Osteoblast (primary cell): ENCODE measurements around the gene CCNY. TPM values are rescaled to one million over a fixed set of nuclear protein-coding genes. Genes with fewer than 3 reads are reported as not detected.

Experiments used
- DNase-seq: peaks from one replicate; pipeline ENCODE4 v3.0.0; 2011; ENCODE audit warnings: low spot score, mixed read lengths; ENCODE audit not compliant: insufficient read length; ENCODE audit errors: missing footprints
- H2AFZ ChIP-seq: 2 replicates; pipeline ENCODE4 v1.6.0; 2011; ENCODE audit warnings: mild to moderate bottlenecking, low read length
- H3K27ac ChIP-seq: 2 replicates; pipeline ENCODE4 v1.5.1; 2011; ENCODE audit warnings: mild to moderate bottlenecking, low read depth, low read length, moderate library complexity
- H3K27me3 ChIP-seq: 2 replicates; pipeline ENCODE4 v1.6.0; 2012; ENCODE audit warnings: mild to moderate bottlenecking, control low read depth, inconsistent platforms, low read length, moderate library complexity; ENCODE audit not compliant: insufficient read depth
- H3K36me3 ChIP-seq: 2 replicates; pipeline ENCODE4 v1.5.1; 2011; ENCODE audit warnings: mild to moderate bottlenecking, low read length, control low read depth, moderate library complexity; ENCODE audit not compliant: insufficient read depth
- H3K4me1 ChIP-seq: 2 replicates; pipeline ENCODE4 v1.5.1; 2011; ENCODE audit warnings: mild to moderate bottlenecking, low read length, control low read depth, moderate library complexity; ENCODE audit not compliant: insufficient read depth
- H3K4me2 ChIP-seq: 2 replicates; pipeline ENCODE4 v1.6.0; 2011; ENCODE audit warnings: mild to moderate bottlenecking, low read length; ENCODE audit not compliant: insufficient read depth
- H3K4me3 ChIP-seq: fragments of 200-600 bp; sonication (generic); 3 replicates; pipeline ENCODE4 v1.5.1; 2012; ENCODE audit warnings: mild to moderate bottlenecking, low read length, inconsistent platforms; ENCODE audit not compliant: insufficient read depth
- H3K79me2 ChIP-seq: 2 replicates; pipeline ENCODE4 v1.6.0; 2012; ENCODE audit warnings: mild to moderate bottlenecking, low read length, control low read depth, inconsistent platforms; ENCODE audit not compliant: insufficient read depth
- H3K9me3 ChIP-seq: 2 replicates; pipeline ENCODE4 v1.5.1; 2011; ENCODE audit warnings: low read depth, low read length, control low read depth
- H4K20me1 ChIP-seq: 2 replicates; pipeline ENCODE4 v1.6.0; 2012; ENCODE audit warnings: mild to moderate bottlenecking, low read length, control low read depth; ENCODE audit not compliant: insufficient read depth
- total RNA-seq: library from RNA; depleted of rRNA; stranded (reverse); fragments of >200 nt; gene quantifications from 2 replicates; pipeline ENCODE4 v1.2.3, GENCODE V29; 2012
- TF ChIP-seq, protein P1 (sequence below): IDR thresholded peaks from 2 replicates; pipeline ENCODE4 v1.5.1; 2011; ENCODE audit warnings: mild to moderate bottlenecking, low read depth, low read length, moderate library complexity; ENCODE audit errors: extremely low read depth

Gene CCNY
- total RNA-seq, 1 donor = 53.2 TPM

DNA sequence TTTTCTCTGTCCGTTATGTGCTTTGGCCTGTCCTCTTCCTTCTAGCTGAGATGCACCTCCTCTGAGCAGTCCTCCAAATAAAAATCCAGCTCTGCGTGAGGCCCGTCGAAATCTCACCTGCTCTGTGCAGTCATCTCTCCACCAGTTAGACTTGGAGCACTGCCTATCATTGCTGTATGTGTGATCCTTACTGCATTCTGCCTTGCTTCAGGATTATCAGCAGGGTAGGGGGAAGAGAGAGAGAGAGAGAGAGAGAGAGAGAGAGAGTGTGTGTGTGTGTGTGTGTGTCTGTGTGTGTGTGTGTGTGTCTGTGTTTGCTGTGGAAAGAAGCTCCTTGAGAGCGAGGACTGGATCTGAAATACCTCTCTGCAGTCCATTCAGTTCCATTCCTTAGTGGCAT lies 129.4 kb downstream of the CCNY start:
- H3K4me1 ChIP-seq = peaks cover 7% of the 10 kb centered on the region
- peaks cover 89% of the 10 kb centered on the region for H4K20me1 ChIP-seq
- no peaks in the 10 kb centered on the region for H3K36me3 ChIP-seq

DNA sequence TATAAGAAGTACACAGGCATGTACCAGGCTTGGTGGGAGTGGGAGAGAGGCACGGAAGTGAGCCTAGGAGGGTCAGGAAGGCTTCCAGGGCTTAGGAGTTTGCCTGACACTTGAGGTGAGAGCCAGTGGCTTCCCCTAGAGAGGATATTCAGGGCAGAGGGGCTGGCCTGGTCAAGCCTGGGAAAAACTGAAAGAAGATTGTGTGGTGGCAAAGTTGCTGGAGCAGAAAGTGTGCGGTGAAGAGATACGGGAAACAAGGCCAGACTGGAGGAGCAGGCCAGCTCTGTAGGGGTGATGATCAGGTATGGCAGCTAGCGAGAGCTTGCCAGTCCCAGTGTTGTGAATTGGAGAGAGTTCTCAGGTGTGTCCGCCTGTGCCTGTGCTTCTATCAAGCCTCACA lies 129.9 kb downstream of the CCNY start:
- no peaks in the 10 kb centered on the region for H3K9me3 ChIP-seq
- H3K27ac ChIP-seq = no peak overlapping the region
- no peaks in the 10 kb centered on the region for H3K27me3 ChIP-seq
- DNase-seq = no peak
- TF ChIP-seq, protein P1, sequence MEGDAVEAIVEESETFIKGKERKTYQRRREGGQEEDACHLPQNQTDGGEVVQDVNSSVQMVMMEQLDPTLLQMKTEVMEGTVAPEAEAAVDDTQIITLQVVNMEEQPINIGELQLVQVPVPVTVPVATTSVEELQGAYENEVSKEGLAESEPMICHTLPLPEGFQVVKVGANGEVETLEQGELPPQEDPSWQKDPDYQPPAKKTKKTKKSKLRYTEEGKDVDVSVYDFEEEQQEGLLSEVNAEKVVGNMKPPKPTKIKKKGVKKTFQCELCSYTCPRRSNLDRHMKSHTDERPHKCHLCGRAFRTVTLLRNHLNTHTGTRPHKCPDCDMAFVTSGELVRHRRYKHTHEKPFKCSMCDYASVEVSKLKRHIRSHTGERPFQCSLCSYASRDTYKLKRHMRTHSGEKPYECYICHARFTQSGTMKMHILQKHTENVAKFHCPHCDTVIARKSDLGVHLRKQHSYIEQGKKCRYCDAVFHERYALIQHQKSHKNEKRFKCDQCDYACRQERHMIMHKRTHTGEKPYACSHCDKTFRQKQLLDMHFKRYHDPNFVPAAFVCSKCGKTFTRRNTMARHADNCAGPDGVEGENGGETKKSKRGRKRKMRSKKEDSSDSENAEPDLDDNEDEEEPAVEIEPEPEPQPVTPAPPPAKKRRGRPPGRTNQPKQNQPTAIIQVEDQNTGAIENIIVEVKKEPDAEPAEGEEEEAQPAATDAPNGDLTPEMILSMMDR = no peak
- peaks cover 5% of the 10 kb centered on the region for H3K4me1 ChIP-seq
- H3K36me3 ChIP-seq = no peaks in the 10 kb centered on the region
- peaks cover 100% of the 10 kb centered on the region for H3K79me2 ChIP-seq
- H3K4me2 ChIP-seq = no peak overlapping the region
- H3K4me3 ChIP-seq = no peak overlapping the region
- no peak overlapping the region for H2AFZ ChIP-seq
- peaks cover 90% of the 10 kb centered on the region for H4K20me1 ChIP-seq

More for the DNA sequence above, 129.4 kb downstream of the CCNY start:
- Histone ChIP-seq H3K4me3 (no peak overlapping the region), H3K27ac (no peak overlapping the region), H3K9me3 (no peaks in the 10 kb centered on the region), H2AFZ (no peak overlapping the region), H3K4me2 (no peak overlapping the region), H3K79me2 (peaks cover 100% of the 10 kb centered on the region), H3K27me3 (no peaks in the 10 kb centered on the region)
- TF ChIP-seq, protein P1 = no peak
- DNase-seq = no peak

GRCh38 chr10:35466661-35467060 lies 130.4 kb downstream of the CCNY start:
- DNase-seq = no peak
- peaks cover 3% of the 10 kb centered on the region for H3K4me1 ChIP-seq
- H3K9me3 ChIP-seq = no peaks in the 10 kb centered on the region
- no peaks in the 10 kb centered on the region for H3K27me3 ChIP-seq
- H3K79me2 ChIP-seq = peaks cover 100% of the 10 kb centered on the region
- H3K4me2 ChIP-seq = no peak overlapping the region
- peaks cover 87% of the 10 kb centered on the region for H4K20me1 ChIP-seq
- no peak overlapping the region for H3K27ac ChIP-seq
- TF ChIP-seq, protein P1 = no peak
- no peak overlapping the region for H3K4me3 ChIP-seq
- no peaks in the 10 kb centered on the region for H3K36me3 ChIP-seq
- H2AFZ ChIP-seq = no peak overlapping the region

DNA sequence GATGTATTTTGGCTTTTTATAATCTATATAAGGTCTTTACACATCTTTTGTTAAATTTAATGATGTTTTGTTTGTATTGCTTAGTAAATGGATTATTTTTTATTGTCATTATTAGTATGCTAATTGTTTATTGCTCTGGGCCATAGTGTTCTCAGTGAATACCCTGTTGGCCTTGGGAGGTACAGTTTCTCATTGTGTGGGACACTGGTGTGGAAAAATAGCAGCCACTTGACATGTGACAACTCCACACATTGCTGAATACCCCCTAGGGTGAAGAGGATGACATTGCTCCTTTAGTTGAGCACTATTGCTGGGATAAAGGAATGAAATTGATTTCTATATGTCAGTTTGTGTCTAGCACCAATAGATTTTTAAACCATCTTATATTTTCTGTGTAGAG lies 130.9 kb downstream of the CCNY start:
- Histone ChIP-seq H3K79me2 (peaks cover 100% of the 10 kb centered on the region), H3K27me3 (no peaks in the 10 kb centered on the region), H4K20me1 (peaks cover 83% of the 10 kb centered on the region), H3K9me3 (no peaks in the 10 kb centered on the region), H3K4me2 (no peak overlapping the region), H3K4me3 (no peak overlapping the region), H3K36me3 (no peaks in the 10 kb centered on the region), H3K27ac (no peak overlapping the region), H2AFZ (no peak overlapping the region), H3K4me1 (peaks cover 3% of the 10 kb centered on the region)
- TF ChIP-seq, protein P1 = no peak
- no peak for DNase-seq
